A549 (cell line): ENCODE results near the gene DPEP2NB.

Source experiments
- CTCF ChIP-seq: fragments of >200 bp; sonication (Bioruptor Twin); formaldehyde crosslinking; IDR thresholded peaks from 3 replicates; pipeline ENCODE4 v1.5.1; 2016
- EP300 ChIP-seq, 2 experiments: fragments of >200 bp; sonication (Bioruptor Twin); formaldehyde crosslinking; IDR thresholded peaks; 2 replicates in 1 of 2; 3 replicates in 1 of 2; pipeline ENCODE4 v1.6.1; 2016 to 2017
- FOSL2 ChIP-seq, 2 experiments: fragments of 450-650 bp in 1 of 2; fragments of >200 bp in 1 of 2; sonication (Bioruptor Twin) in 1 of 2; formaldehyde crosslinking; IDR thresholded peaks; 2 replicates each; pipeline versions ENCODE4 v1.5.0 to v1.6.1; 2016 to 2020; ENCODE audit warnings: mild to moderate bottlenecking in 1 of 2, moderate library complexity in 1 of 2
- FOXS1 ChIP-seq: fragments of 250-450 bp; sonication (Bioruptor Pico); IDR thresholded peaks from 2 replicates; pipeline ENCODE4 v1.5.0; 2020; ENCODE audit warnings: mild to moderate bottlenecking, moderate library complexity
- MAFK ChIP-seq: fragments of 450-650 bp; IDR thresholded peaks from 2 replicates; pipeline ENCODE4 v1.6.1; 2014; ENCODE audit not compliant: partially characterized antibody
- MYC ChIP-seq: IDR thresholded peaks from 2 replicates; pipeline ENCODE4 v1.6.1; 2012; ENCODE audit warnings: mild to moderate bottlenecking, inconsistent platforms, low read length, improper control_type of control experiment, borderline replicate concordance
- NFE2L2 ChIP-seq: fragments of 150-350 bp; conservative IDR thresholded peaks from 2 replicates; pipeline ENCODE4 v1.6.1; 2014; ENCODE audit warnings: low read length
- POLR2A ChIP-seq: IDR thresholded peaks from 2 replicates; pipeline ENCODE4 v1.6.1; 2012; ENCODE audit warnings: mild to moderate bottlenecking, low read length
- RAD21 ChIP-seq, 2 experiments: fragments of >200 bp in 1 of 2; sonication (Bioruptor Twin) in 1 of 2; formaldehyde crosslinking in 1 of 2; IDR thresholded peaks in 1 of 2; conservative IDR thresholded peaks in 1 of 2; 2 replicates in 1 of 2; 3 replicates in 1 of 2; pipeline ENCODE4 v1.6.1; 2012 to 2018; ENCODE audit warnings: inconsistent platforms in 1 of 2
- ZNF302 ChIP-seq: fragments of 250-450 bp; sonication (Bioruptor Pico); IDR thresholded peaks from 2 replicates; pipeline ENCODE4 v1.9.0; 2021; ENCODE audit warnings: inconsistent platforms, mild to moderate bottlenecking, moderate library complexity
- TF ChIP-seq, protein P1 (sequence below): fragments of 200-600 bp; sonication (generic); IDR thresholded peaks from 2 replicates; pipeline ENCODE4 v1.6.1; 2016; ENCODE audit warnings: antibody characterized with exemption, mild to moderate bottlenecking, moderate library complexity

GRCh38 chr16:67982011-67982696 lies 33.6 kb downstream of the DPEP2NB start:
- TF ChIP-seq RAD21 (conservative IDR thresholded peaks at IDR 0.05 in 1 of 2, IDR thresholded peaks at IDR 0.05 in 1 of 2) (no peak), CTCF (no peak), FOSL2 (IDR thresholded peaks at IDR 0.05) (no peak), FOSL2 (CRISPR knock-in tag; IDR thresholded peaks at IDR 0.05) (no peak), POLR2A (no peak), NFE2L2 (no peak), FOXS1 (no peak), MAFK (no peak), ZNF302 (no peak), EP300 (IDR thresholded peaks at IDR 0.05) (no peak), MYC (no peak)
- TF ChIP-seq, protein P1, sequence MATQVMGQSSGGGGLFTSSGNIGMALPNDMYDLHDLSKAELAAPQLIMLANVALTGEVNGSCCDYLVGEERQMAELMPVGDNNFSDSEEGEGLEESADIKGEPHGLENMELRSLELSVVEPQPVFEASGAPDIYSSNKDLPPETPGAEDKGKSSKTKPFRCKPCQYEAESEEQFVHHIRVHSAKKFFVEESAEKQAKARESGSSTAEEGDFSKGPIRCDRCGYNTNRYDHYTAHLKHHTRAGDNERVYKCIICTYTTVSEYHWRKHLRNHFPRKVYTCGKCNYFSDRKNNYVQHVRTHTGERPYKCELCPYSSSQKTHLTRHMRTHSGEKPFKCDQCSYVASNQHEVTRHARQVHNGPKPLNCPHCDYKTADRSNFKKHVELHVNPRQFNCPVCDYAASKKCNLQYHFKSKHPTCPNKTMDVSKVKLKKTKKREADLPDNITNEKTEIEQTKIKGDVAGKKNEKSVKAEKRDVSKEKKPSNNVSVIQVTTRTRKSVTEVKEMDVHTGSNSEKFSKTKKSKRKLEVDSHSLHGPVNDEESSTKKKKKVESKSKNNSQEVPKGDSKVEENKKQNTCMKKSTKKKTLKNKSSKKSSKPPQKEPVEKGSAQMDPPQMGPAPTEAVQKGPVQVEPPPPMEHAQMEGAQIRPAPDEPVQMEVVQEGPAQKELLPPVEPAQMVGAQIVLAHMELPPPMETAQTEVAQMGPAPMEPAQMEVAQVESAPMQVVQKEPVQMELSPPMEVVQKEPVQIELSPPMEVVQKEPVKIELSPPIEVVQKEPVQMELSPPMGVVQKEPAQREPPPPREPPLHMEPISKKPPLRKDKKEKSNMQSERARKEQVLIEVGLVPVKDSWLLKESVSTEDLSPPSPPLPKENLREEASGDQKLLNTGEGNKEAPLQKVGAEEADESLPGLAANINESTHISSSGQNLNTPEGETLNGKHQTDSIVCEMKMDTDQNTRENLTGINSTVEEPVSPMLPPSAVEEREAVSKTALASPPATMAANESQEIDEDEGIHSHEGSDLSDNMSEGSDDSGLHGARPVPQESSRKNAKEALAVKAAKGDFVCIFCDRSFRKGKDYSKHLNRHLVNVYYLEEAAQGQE = no peak
